SKM-1 (cell line): Measurements from ENCODE around the gene SPATA32.
A peak's percentile ranks its signal among the peaks of the same experiment; 100 is the strongest.
"Not testable (repeated sequence)": the region's sequence is repeated elsewhere in the genome, so short reads cannot be mapped to it uniquely, and the experiment has no call there.

Source experiments
- DNase-seq: peaks from one replicate; lab custom pipeline; 2025; ENCODE audit not compliant: unreplicated experiment; lab: John Stamatoyannopoulos, UW

SPATA32 gene

GRCh38 chr17:45271603-45272002 lies 9.7 kb upstream of the SPATA32 start:
- DNase-seq, result no peak

DNA sequence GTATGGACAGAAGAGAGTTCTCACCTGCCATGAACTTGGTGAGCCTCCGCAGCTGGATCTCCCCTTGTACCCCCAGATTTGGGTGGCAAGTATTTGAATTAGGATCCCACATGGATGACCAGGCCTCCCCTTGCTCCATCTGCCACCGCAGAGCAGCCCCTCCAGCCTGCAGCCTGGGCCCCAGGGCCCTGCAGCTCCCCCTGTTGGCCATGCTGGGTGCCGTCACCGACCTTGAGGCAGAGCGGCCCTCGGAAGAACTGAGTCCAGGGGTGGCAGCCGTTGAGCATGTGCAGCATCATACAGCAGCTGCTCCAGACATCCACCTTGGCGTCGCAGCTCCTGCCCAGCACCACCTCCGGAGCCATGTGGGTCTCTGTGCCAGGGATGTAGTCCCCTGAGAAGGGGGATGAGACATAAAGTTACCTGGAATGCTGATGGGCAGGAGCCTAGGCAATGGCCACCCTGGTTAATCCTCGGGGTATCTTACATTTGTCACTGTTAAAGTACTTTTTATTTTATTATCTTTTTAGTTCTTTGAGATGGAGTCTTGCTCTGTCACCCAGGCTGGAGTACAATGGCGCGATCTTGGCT lies 9.0 kb upstream of the SPATA32 start:
- no peak for DNase-seq

GRCh38 chr17:45269912-45270311 lies 8.0 kb upstream of the SPATA32 start:
- DNase-seq, result no peak

DNA sequence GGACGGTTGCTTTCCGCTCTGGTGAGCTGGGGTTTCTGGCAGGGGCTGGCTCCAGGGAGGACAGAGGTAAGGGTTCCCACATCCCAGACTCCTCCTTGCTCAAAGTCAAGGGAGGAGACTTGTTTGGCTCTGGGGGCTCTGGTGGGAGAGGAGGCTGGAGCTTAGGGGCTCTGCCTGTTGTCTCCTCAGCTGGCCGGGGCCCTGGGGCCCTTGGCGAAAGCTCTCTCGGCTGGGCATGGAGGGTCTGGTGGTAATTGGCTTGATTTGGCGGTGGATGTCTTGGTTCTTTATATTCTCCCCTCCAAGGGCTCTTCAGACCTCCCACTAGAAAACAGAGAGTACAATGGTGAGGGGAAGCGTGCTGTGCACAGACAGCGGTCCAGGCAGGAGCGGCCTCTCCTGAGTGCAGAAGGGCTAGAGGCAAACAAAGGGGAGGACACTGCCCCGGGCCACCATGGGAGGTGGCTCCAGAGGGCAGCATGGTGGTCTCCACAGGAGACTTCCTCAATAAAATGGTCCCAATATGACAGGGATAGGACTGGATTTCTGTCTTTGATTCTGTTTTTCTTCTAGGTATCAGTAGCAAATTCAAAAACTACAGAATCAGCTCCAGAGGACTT lies 5.7 kb upstream of the SPATA32 start:
- DNase-seq, result no peak

GRCh38 chr17:45266372-45266926 lies 4.6 kb upstream of the SPATA32 start:
- no peak for DNase-seq

GRCh38 chr17:45265821-45266220 lies 3.9 kb upstream of the SPATA32 start:
- DNase-seq, result no peak

GRCh38 chr17:45264988-45265387 lies 3.1 kb upstream of the SPATA32 start:
- no peak for DNase-seq

DNA sequence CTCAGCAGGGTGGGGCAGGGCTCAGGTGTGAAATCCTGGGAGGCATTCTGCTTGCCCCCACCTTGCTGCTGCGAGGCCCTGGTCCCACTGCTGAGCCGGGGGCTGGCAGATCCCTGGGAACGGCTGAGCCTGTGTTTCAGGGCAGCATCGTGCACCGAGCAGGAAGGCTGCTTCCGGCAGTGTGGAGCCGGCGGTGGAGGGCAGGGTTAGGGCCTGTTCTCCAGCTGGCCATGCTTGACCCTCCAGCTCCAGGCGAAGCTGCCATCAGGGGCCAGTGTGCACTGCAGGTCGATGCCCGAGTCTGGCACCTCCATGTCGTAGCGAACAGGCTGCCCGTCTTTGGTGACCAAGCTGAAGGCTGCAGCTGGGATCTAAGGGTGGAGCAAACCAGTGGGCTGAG lies 2.5 kb upstream of the SPATA32 start:
- no peak for DNase-seq

- DNase-seq, result no peak
Observed at GRCh38 chr17:45263477-45263860, 1.6 kb upstream of the SPATA32 start.

DNA sequence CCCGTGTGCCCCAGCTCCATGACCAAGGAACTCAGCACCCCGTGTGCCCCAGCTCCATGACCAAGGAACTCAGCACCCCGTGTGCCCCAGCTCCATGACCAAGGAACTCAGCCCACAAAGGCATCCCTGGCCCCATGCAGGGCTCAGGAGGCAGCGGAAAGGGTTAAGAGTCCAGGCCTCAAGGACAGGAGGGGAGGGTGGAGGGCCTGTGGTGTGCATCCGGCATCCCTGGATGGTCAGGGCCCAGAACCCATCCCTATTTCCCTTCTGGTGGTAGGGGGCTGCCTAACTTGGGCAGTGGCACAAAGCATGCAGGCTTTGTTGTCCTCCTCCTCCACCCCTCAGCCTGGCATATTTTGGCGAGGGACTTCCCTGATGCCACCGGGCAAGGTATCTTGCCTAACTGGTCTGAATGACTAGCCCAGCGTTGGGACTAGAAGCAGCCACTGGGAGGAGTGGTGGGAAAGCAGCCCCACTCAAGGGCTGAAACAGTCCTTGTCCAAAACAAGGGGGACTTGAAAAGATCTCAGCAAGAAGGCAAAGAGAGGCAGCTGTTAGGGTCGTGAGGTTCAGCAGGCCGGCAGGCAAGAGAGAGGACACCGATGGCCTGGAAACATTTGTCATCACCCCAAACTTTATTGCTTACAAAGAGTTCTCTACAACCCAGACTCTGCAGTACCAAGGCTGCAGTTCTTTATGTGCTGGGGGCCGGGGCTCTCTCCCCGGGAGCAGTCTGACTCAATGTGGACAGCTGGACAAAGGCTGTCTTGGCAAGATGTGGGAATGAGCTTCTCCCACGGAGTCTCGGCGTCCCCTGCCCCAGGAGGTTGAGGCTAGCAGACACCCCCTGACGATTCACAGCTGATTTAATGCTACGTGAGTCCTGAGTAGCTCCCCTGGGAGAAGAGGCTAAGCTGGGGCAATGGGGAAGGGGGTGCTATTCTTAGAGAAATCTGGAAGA lies 902 bp upstream of the SPATA32 start:
- DNase-seq, result no peak

DNA sequence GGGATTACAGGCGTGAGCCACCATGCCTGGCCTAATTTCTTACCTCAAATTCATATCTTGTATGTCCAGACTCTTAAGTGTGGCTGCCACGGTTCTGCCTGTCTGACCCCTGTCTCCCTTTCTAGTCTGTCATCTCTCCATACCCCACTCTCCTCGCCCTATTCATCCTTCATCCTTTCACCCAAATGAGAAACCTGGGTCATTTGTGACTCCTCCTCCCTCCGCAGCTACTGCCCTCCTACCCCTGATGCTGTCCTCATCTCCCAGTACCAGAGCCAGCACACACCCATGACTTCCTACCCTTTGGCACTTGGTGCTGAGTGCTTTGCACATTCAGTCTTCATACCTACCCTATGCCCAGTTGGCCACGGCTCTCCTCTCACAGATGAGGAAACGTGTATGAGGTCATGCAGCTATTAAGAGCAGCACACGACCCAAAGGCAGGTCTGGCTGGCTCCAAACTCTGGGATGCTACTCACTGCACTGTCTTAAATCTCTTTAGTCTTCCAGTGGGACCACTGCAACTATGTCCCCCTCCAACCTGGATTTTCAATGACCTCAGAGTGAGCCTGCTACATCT lies 1.6 kb downstream of the SPATA32 start:
- no peak for DNase-seq

DNA sequence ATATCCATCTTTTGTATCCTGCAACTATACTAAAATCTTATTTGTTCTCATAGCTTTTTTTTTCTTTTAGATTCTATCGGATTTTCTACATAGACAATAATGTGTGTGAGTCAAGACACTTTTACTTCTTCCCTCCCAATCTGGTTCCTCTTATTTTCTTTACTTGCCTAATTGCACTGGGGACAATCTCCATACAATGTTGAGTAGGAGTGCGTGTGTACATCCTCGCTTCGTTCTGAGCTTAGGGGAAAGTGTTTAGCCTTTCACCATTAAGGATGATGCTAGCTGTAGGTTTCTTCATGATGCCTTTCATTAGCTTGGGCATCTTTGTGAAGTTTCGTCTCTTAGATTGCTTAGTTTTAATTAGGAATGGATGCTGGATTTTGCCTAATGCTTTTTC lies 2.9 kb downstream of the SPATA32 start:
- DNase-seq, result peak; percentile 33

DNA sequence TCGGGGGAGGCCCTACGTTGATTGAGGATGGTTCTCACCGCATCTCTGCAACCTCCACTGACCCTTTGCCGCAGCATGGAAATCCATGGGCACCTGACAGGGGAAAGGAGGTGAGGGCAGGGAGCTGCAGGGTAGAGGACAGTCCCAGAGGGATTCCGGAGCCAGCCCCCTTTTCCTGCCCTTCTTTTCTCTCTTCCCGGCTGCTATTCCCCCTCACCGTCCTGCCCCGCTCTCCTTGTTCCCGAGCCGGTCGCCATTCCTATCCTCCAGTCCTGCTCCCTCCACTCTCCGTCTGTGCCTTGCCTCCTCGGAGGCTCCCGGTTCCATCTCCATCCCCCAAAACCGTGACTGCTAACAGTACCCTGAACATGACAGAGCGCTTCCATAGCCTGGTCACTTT lies 4.8 kb downstream of the SPATA32 start:
- DNase-seq, result no peak

DNA sequence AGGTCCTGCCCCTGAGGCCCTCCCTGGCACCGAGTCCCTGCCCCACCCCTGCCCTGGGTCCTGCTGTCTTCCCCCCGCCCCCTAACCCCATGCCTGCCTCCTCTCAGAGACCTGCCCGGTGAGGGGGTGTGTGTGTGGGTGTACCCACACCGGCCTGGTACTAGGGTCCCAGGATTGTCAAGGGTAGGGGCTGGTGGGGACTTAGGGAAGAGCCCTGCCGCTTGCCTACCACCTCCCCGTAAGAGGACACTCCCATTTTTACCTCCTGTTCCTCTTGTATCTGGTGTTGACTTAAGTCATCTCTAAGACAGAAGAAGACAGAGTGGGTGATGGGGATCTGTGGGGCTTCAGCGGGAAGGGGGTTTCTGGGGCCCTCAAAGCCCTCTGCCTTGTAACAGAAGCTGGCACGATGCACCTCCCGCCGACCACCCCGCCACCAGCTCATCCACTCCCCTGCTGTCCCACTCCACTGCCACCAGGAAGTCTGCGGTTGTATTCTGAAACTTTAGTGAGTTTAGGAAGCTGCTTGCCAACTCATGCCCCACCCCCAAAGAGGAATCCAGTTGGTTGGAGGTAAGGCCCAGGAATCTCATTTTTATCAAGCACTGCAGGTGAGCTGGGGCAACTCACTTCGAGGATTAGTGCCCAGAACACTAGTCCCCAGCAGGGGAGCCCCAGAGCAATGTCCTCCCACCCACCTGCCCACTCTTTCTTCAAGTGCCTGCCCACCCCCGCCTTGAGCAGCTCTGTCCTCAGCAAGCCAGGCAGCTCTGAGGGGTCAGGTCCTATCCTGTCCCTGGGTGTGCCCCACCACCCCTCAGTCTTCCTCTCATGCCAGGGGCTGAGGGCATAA lies 5.6 kb downstream of the SPATA32 start:
- DNase-seq, result no peak

- DNase-seq, result no peak
Observed at GRCh38 chr17:45255358-45255757, 6.5 kb downstream of the SPATA32 start.

- no peak for DNase-seq
Observed at GRCh38 chr17:45253879-45254278, 8.0 kb downstream of the SPATA32 start.

DNA sequence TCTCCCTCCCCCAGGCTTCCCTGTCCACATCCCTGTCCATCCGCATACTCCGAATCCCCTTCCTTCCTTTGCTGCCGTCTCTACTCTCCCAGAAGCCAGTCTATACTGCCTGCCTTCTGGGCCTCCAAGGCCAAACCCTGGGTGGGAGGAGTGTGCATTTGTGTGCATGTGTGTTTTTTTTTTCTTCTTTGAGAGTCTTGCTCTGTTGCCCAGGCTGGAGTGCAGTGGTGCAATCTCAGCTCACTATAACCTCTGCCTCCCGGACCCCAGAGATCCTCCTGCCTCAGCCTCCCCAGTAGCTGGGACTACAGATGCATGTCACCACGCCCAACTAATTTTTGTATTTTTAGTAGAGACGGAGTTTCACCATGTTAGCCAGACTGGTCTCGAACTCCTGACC lies 8.7 kb downstream of the SPATA32 start:
- DNase-seq, result not testable (repeated sequence)

DNA sequence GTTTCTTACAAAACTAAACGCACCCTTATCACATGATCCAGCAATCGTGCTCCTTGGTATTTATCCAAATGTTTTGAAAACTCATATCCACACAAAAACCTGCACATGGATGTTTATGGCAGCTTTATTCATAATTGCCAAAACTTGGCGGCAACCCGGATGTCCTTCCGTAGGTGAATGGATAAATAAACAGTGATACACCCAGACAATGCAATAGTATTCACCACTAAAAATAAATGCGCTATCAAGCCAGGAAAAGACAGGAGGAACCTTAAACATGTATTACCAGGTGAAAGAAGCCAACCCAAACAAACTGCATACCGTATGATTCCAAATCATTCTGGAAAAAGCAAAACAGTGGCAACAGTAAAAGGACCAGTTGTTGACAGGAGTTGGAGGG lies 10.0 kb downstream of the SPATA32 start:
- DNase-seq, result no peak

DNA sequence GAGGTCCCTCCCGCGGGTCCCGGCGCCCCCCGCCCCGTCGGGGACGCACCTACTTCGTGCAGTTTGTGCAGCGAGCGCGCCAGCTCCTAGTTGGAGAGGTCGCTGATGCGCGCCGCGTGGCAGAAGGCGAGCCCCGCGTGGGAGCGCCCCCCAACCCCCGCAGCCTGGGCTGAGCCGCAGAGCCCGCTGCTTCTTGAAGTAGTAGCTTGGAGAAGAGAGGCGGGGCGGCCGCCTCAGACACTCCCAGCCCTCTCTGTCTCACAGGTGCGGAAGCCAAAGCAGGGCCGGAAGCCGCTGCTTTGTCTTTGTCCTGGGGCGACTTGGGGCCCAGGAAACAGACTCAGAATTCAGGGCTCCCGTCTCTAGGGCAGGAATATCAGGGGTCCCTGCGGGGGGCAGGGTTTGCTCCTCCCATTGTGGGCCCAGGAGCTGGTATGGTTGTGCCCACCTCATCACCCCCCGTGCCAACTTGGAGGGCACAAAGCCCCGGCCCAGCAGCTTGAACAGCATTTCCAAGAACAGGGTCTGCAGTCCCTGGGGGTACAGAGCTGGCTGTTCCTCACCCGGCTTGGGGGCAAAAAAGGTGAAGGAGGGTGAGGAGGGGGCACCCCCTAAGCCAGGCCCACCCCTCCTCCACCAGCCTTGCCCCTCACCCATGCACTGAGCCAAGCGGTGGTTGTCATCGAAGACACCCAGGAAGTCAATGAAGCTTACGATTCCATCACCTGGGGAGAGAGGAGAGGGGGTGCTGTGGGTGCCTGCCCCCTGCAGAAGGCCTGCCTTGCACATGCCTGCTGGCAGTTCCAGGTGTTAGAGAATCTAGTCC lies 13.5 kb downstream of the SPATA32 start:
- no peak for DNase-seq
